Measurements from ENCODE around the gene GPR15.

Gene GPR15

GRCh38 chr3:98553753-98554152 lies 22.0 kb downstream of the GPR15 start:
- Histone ChIP-seq H3K36me3 (ENCODE audit: control insufficient read depth, insufficient read depth, low read length) (no peaks in the 10 kb centered on the region), H3K4me1 (no peaks in the 10 kb centered on the region), H3K9ac (no peak overlapping the region), H3K27me3 (ENCODE audit: control insufficient read depth, insufficient read depth, low read length) (no peaks in the 10 kb centered on the region), H3K27ac (no peak overlapping the region), H3K79me2 (no peaks in the 10 kb centered on the region), H3K9me3 (ENCODE audit: control insufficient read depth, low read length) (no peaks in the 10 kb centered on the region), H2AFZ (no peak overlapping the region), H3K4me2 (ENCODE audit: low read length) (no peak overlapping the region), H3K4me3 (ENCODE audit: low read depth, low read length) (no peak overlapping the region)
- TF ChIP-seq, protein P1, sequence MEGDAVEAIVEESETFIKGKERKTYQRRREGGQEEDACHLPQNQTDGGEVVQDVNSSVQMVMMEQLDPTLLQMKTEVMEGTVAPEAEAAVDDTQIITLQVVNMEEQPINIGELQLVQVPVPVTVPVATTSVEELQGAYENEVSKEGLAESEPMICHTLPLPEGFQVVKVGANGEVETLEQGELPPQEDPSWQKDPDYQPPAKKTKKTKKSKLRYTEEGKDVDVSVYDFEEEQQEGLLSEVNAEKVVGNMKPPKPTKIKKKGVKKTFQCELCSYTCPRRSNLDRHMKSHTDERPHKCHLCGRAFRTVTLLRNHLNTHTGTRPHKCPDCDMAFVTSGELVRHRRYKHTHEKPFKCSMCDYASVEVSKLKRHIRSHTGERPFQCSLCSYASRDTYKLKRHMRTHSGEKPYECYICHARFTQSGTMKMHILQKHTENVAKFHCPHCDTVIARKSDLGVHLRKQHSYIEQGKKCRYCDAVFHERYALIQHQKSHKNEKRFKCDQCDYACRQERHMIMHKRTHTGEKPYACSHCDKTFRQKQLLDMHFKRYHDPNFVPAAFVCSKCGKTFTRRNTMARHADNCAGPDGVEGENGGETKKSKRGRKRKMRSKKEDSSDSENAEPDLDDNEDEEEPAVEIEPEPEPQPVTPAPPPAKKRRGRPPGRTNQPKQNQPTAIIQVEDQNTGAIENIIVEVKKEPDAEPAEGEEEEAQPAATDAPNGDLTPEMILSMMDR (IDR thresholded peaks at IDR 0.05): no peak

- Histone ChIP-seq H3K4me2 (ENCODE audit: low read length) (no peak overlapping the region), H3K9ac (no peak overlapping the region), H2AFZ (no peak overlapping the region), H3K36me3 (ENCODE audit: control insufficient read depth, insufficient read depth, low read length) (no peaks in the 10 kb centered on the region), H3K27me3 (ENCODE audit: control insufficient read depth, insufficient read depth, low read length) (no peaks in the 10 kb centered on the region), H3K27ac (no peak overlapping the region), H3K79me2 (no peaks in the 10 kb centered on the region), H3K4me1 (no peaks in the 10 kb centered on the region), H3K4me3 (ENCODE audit: low read depth, low read length) (no peak overlapping the region), H3K9me3 (ENCODE audit: control insufficient read depth, low read length) (no peaks in the 10 kb centered on the region)
- TF ChIP-seq, protein P1 (IDR thresholded peaks at IDR 0.05): no peak
Measured at GRCh38 chr3:98554580-98554979, 22.8 kb downstream of the GPR15 start.

DNA sequence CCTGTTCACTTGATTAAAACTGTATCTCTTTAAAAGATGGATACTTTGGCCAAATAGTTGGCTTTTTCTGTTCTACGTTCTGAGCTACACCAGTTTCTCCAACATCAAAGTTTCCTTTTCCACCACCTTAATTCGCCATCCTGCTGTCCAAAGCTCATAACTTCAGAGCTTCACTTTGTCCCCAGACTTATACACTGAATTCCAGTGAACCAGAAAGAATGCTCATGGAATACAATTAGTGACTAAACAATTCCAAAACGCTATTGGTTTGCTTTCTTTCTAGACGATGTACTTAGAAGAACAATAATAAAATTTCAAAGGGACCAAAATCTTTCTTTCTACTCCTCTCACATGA lies 23.2 kb downstream of the GPR15 start:
- Histone ChIP-seq H3K36me3 (ENCODE audit: control insufficient read depth, insufficient read depth, low read length) (no peaks in the 10 kb centered on the region), H3K27me3 (ENCODE audit: control insufficient read depth, insufficient read depth, low read length) (no peaks in the 10 kb centered on the region), H3K9me3 (ENCODE audit: control insufficient read depth, low read length) (no peaks in the 10 kb centered on the region), H3K79me2 (no peaks in the 10 kb centered on the region), H3K4me3 (ENCODE audit: low read depth, low read length) (no peak overlapping the region), H3K27ac (no peak overlapping the region), H2AFZ (no peak overlapping the region), H3K4me1 (no peaks in the 10 kb centered on the region), H3K9ac (no peak overlapping the region), H3K4me2 (ENCODE audit: low read length) (no peak overlapping the region)
- TF ChIP-seq, protein P1 (IDR thresholded peaks at IDR 0.05): no peak

- H3K27ac ChIP-seq: no peak overlapping the region
- H2AFZ ChIP-seq: no peak overlapping the region
- TF ChIP-seq, protein P1 (IDR thresholded peaks at IDR 0.05): no peak
- no peaks in the 10 kb centered on the region for H3K36me3 ChIP-seq (ENCODE audit: control insufficient read depth, insufficient read depth, low read length)
- H3K4me2 ChIP-seq (ENCODE audit: low read length): no peak overlapping the region
- no peaks in the 10 kb centered on the region for H3K9me3 ChIP-seq (ENCODE audit: control insufficient read depth, low read length)
- H3K4me1 ChIP-seq: no peaks in the 10 kb centered on the region
- H3K4me3 ChIP-seq (ENCODE audit: low read depth, low read length): no peak overlapping the region
- H3K9ac ChIP-seq: no peak overlapping the region
- H3K79me2 ChIP-seq: no peaks in the 10 kb centered on the region
- no peaks in the 10 kb centered on the region for H3K27me3 ChIP-seq (ENCODE audit: control insufficient read depth, insufficient read depth, low read length)
Measured at GRCh38 chr3:98556164-98557130, 24.7 kb downstream of the GPR15 start.

All from parathyroid adenoma (tissue), 2 donors.